Esophagus muscularis mucosa (tissue), 4 donors: ENCODE data around the gene ARAP3. TPM values are rescaled to one million over a fixed set of nuclear protein-coding genes. Genes with fewer than 3 reads are reported as not detected.

ENCODE experiments used
- DNase-seq: peaks from one replicate; pipeline ENCODE4 v3.0.0-alpha.2; 2017; ENCODE audit errors: extremely low spot score
- H3K27ac ChIP-seq, 4 donors: fragments of 200-600 bp; sonication (generic); replicated peaks in 1 of 4; 1 replicate in 3 of 4; 2 replicates in 1 of 4; pipeline ENCODE4 v1.5.1; 2016 to 2019; ENCODE audit warnings: mild to moderate bottlenecking in 1 of 4
- H3K27me3 ChIP-seq, 4 donors: fragments of 200-600 bp; sonication (generic); one replicate each; pipeline versions ENCODE4 v1.5.1 to v1.6.0; 2016 to 2019
- H3K36me3 ChIP-seq, 4 donors: fragments of 200-600 bp; sonication (generic); one replicate each; pipeline ENCODE4 v1.5.1; 2016 to 2019
- H3K4me1 ChIP-seq, 4 donors: fragments of 200-600 bp; sonication (generic); one replicate each; pipeline ENCODE4 v1.5.1; 2016 to 2019
- H3K4me3 ChIP-seq, 4 donors: fragments of 200-600 bp; sonication (generic); 1 replicate in 2 of 4; 2 replicates in 2 of 4; pipeline ENCODE4 v1.5.1; 2016 to 2019; ENCODE audit warnings: mild to moderate bottlenecking in 4 of 4, moderate library complexity in 1 of 4
- H3K9me3 ChIP-seq, 4 donors: fragments of 200-600 bp; sonication (generic); 1 replicate in 3 of 4; 2 replicates in 1 of 4; pipeline ENCODE4 v1.5.1; 2016 to 2019
- EP300 ChIP-seq: sonication (generic); formaldehyde crosslinking; IDR thresholded peaks from one replicate; pipeline ENCODE4 v1.6.1; 2017; ENCODE audit warnings: antibody characterized with exemption
- POLR2A ChIP-seq: fragments of 450-650 bp; IDR thresholded peaks from one replicate; pipeline ENCODE4 v1.6.1; 2017; ENCODE audit warnings: antibody characterized with exemption, moderate library complexity, mild to moderate bottlenecking, low read depth
- POLR2AphosphoS5 ChIP-seq, 2 donors: sonication (generic); formaldehyde crosslinking; IDR thresholded peaks; one replicate each; pipeline ENCODE4 v1.6.1; 2017; ENCODE audit warnings: antibody characterized with exemption in 2 of 2
- WGBS: methylation state at CpG from one replicate; pipeline ENCODE4 v1.1.5; 2018; 5-methylcytosine and 5-hydroxymethylcytosine counted together
- intact Hi-C: fragments of 100-400 bp; cut with DNase I; formaldehyde crosslinking; loops from one replicate; pipeline ENCODE4 v1.15.1; 2023
- total RNA-seq, 4 donors: library from RNA; depleted of rRNA; stranded (reverse); fragments of >200 nt; gene quantifications; one replicate each; pipeline versions ENCODE4 v1.1.0 to v1.2.1, GENCODE V29; 2016
- TF ChIP-seq, protein P1 (sequence below), 3 experiments: fragments of 200-600 bp in 2 of 3; fragments of 450-650 bp in 1 of 3; sonication (generic) in 2 of 3; IDR thresholded peaks; one replicate each; pipeline ENCODE4 v1.5.1; 2017 to 2019; ENCODE audit warnings: antibody characterized with exemption in 3 of 3, mild to moderate bottlenecking in 2 of 3, moderate library complexity in 1 of 3

Gene ARAP3
- total RNA-seq, 4 donors from 2014 or later = 4.1 to 9.2 (median 7.6) TPM

GRCh38 chr5:141703133-141703561, 21.1 kb upstream of the ARAP3 start:
- intact Hi-C loops = loop anchor here (10.0 kb wide), 1 partner anchor 112 kb away; no protein-coding TSS in a partner anchor
- peaks cover 0 to 77% (median 41%) of the 10 kb centered on the region in 4 donors for H3K27me3 ChIP-seq
- no peak for TF ChIP-seq POLR2A
- no peak for TF ChIP-seq POLR2AphosphoS5 (IDR thresholded peaks at IDR 0.05)
- TF ChIP-seq, protein P1, sequence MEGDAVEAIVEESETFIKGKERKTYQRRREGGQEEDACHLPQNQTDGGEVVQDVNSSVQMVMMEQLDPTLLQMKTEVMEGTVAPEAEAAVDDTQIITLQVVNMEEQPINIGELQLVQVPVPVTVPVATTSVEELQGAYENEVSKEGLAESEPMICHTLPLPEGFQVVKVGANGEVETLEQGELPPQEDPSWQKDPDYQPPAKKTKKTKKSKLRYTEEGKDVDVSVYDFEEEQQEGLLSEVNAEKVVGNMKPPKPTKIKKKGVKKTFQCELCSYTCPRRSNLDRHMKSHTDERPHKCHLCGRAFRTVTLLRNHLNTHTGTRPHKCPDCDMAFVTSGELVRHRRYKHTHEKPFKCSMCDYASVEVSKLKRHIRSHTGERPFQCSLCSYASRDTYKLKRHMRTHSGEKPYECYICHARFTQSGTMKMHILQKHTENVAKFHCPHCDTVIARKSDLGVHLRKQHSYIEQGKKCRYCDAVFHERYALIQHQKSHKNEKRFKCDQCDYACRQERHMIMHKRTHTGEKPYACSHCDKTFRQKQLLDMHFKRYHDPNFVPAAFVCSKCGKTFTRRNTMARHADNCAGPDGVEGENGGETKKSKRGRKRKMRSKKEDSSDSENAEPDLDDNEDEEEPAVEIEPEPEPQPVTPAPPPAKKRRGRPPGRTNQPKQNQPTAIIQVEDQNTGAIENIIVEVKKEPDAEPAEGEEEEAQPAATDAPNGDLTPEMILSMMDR (IDR thresholded peaks at IDR 0.05) = no peak
- no peak for TF ChIP-seq EP300
- DNase-seq = no peak
- WGBS = 10% methylated on average over 16 of the region's 16 CpGs
- no peak overlapping the region for H3K27ac ChIP-seq
- H3K4me3 ChIP-seq = peak overlapping the region; percentile 56 to 67 (median 58)
- no peaks in the 10 kb centered on the region for H3K9me3 ChIP-seq
- H3K36me3 ChIP-seq = no peaks in the 10 kb centered on the region
- H3K4me1 ChIP-seq = peaks cover 21 to 22% (median 22%) of the 10 kb centered on the region in 4 donors

DNA sequence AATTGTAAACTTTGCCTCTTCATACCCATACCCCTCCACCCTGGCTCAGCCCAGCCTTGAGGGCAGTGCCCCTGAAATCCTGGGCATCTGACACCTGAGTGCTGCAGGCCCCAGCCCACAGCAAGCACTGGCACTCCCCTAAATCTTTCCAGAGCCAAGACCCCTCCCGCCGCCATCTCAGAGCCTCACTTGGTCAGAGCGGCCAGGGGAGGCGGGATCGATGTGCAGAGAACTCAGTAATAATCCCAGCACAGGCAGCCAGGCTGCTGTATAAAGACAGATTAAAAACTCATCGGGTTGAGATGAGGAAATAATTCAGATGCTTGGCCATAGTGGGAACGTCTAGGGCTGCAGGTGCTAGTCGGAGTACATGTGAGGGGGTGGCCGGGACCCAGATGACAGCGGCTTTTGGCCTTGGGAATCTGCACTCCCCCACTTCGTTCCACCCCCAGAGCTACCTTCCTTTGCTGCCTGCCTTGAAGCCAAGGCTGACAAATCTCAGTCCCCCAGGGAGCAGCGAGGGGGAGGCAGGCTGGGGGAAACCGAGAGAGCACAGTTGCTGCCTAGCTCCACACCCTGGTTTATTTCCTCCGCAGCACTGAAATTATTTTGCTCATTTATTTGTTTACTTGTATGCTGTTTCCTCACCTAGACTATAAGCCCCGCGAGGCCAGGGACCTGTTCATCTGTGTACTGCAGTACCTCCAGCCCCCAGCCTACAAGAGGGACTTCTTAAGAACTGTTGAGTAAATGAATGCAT, 19.5 kb upstream of the ARAP3 start:
- Histone ChIP-seq H3K4me3 (peak overlapping the region in 3 of 4 donors; percentile 56 to 67 (median 59)), H3K36me3 (no peaks in the 10 kb centered on the region), H3K27me3 (peaks cover 0 to 84% (median 41%) of the 10 kb centered on the region in 4 donors), H3K27ac (no peak overlapping the region), H3K9me3 (no peaks in the 10 kb centered on the region), H3K4me1 (peaks cover 21 to 22% (median 22%) of the 10 kb centered on the region in 4 donors)
- no peak for DNase-seq
- intact Hi-C loops = loop anchor here (1.0 to 10.0 kb wide), 2 partner anchors 113 to 178 kb away; no protein-coding TSS in a partner anchor
- TF ChIP-seq, protein P1 (IDR thresholded peaks at IDR 0.05) = no peak
- TF ChIP-seq POLR2A (no peak), POLR2AphosphoS5 (IDR thresholded peaks at IDR 0.05) (no peak), EP300 (no peak)
- WGBS = 28% methylated on average over 10 of the region's 16 CpGs

DNA sequence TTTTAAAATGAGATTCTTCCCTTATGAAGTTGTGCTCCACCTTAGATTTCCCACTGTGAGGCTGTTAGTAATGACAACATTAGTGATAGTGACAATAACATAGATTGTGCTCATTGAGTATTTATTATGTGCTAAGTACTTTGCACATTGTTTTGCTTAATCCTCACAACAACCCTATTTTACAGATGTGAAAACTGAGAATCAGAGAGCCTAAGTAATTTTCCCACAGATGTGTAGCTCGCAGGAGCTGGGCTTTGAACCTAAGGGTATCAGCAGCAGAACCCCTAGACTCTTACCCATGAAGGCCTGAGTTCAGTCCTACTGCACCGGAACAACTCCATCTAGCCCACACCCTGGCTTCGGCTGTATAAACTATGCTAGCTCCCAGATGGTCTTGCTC, 15.6 kb upstream of the ARAP3 start:
- no peak overlapping the region for H3K4me3 ChIP-seq
- WGBS = 60% methylated on average over 2 of the region's 3 CpGs
- peaks cover 14 to 22% (median 16%) of the 10 kb centered on the region in 4 donors for H3K4me1 ChIP-seq
- no peak overlapping the region for H3K27ac ChIP-seq
- TF ChIP-seq, protein P1 (IDR thresholded peaks at IDR 0.05) = no peak
- no peak for TF ChIP-seq EP300
- TF ChIP-seq POLR2AphosphoS5 (IDR thresholded peaks at IDR 0.05) = no peak
- no peak for TF ChIP-seq POLR2A
- intact Hi-C loops = loop anchor here (10.0 kb wide), 1 partner anchor 447 kb away; no protein-coding TSS in a partner anchor
- DNase-seq = no peak
- H3K27me3 ChIP-seq = peaks cover 0 to 77% (median 32%) of the 10 kb centered on the region in 4 donors
- no peaks in the 10 kb centered on the region for H3K9me3 ChIP-seq
- H3K36me3 ChIP-seq = no peaks in the 10 kb centered on the region

DNA sequence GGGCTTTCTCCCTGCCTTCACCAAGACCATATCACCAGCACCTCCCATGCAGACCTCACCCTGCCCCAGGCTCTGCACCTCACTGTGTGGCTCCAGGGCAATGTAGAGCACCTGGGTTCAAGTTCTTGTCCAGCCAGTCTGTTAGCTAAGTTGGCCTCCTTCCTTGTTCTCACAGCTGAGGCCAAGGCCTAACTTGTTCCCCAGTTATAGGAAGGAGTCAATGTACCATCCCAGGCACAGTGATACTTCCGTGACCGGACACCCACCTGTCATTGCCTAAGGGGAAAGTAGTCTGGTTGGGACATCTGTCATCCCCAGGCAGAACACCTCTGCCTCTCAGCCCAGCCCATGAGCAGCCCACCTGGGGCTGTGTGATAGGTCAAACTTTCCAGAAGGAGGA, 14.4 kb upstream of the ARAP3 start:
- DNase-seq = no peak
- H3K27me3 ChIP-seq = peaks cover 0 to 69% (median 21%) of the 10 kb centered on the region in 4 donors
- H3K4me3 ChIP-seq = no peak overlapping the region
- peaks cover 11 to 16% (median 13%) of the 10 kb centered on the region in 4 donors for H3K4me1 ChIP-seq
- no peaks in the 10 kb centered on the region for H3K36me3 ChIP-seq
- H3K9me3 ChIP-seq = no peaks in the 10 kb centered on the region
- intact Hi-C loops = loop anchor here (10.0 kb wide), 1 partner anchor 448 kb away; no protein-coding TSS in a partner anchor
- no peak for TF ChIP-seq EP300
- TF ChIP-seq POLR2AphosphoS5 (IDR thresholded peaks at IDR 0.05) = no peak
- TF ChIP-seq POLR2A = no peak
- TF ChIP-seq, protein P1 (IDR thresholded peaks at IDR 0.05) = no peak
- 100% methylated on average over 2 of the region's 2 CpGs for WGBS
- no peak overlapping the region for H3K27ac ChIP-seq
